SK-N-SH (cell line): ENCODE measurements around the gene MAP4K1. TPM values are rescaled to one million over a fixed set of nuclear protein-coding genes. Genes with fewer than 3 reads are reported as not detected.

Experiments used
- CTCF ChIA-PET: fragments of 300-600, 350-600 bp; formaldehyde crosslinking; extraction: SDS; loops from one replicate; lab custom pipeline; 2021; lab: Yijun Ruan, JAX
- POLR2A ChIA-PET: fragments of 350-600 bp; sonication (Branson Sonifier 250); formaldehyde crosslinking; extraction: SDS; loops from one replicate; lab custom pipeline; 2020; ENCODE audit warnings: antibody characterized with exemption, inconsistent platforms; lab: Yijun Ruan, JAX
- DNase-seq: peaks from one replicate; pipeline ENCODE4 v3.0.0; 2012
- H2AFZ ChIP-seq: fragments of 200-600 bp; sonication (generic); 2 replicates; pipeline ENCODE4 v1.8.1; 2016; ENCODE audit warnings: antibody characterized with exemption, mild to moderate bottlenecking, low read depth
- H3F3A ChIP-seq: fragments of 200-600 bp; sonication (generic); replicated peaks from 2 replicates; pipeline ENCODE3; 2016; ENCODE audit warnings: antibody characterized with exemption, mild to moderate bottlenecking; ENCODE audit not compliant: insufficient read depth
- H3K27ac ChIP-seq, 2 experiments: fragments of 200-500 bp in 1 of 2; fragments of 200-600 bp in 1 of 2; sonication (Bioruptor generic) in 1 of 2; sonication (generic), shearing (Covaris generic) in 1 of 2; 2 replicates each; pipeline versions ENCODE4 v1.5.1 to v1.6.1; 2014 to 2016; ENCODE audit warnings: low read depth in 2 of 2, inconsistent platforms in 1 of 2, low read length in 1 of 2, mild to moderate bottlenecking in 1 of 2, mixed read lengths in 1 of 2
- H3K27me3 ChIP-seq: fragments of 200-600 bp; sonication (generic), shearing (Covaris generic); 2 replicates; pipeline ENCODE4 v1.6.1; 2016; ENCODE audit warnings: mixed run types; ENCODE audit not compliant: insufficient read depth
- H3K36me3 ChIP-seq, 2 experiments: fragments of 200-500 bp in 1 of 2; fragments of 200-600 bp in 1 of 2; sonication (Bioruptor generic) in 1 of 2; sonication (generic) in 1 of 2; replicated peaks in 1 of 2; 2 replicates each; pipeline versions ENCODE3 to v1.5.1; 2014 to 2016; ENCODE audit warnings: low read length in 1 of 2, mild to moderate bottlenecking in 1 of 2; ENCODE audit not compliant: insufficient read depth in 2 of 2, control insufficient read depth in 1 of 2
- H3K4me1 ChIP-seq, 2 experiments: fragments of 200-500 bp in 1 of 2; fragments of 200-600 bp in 1 of 2; sonication (Bioruptor generic) in 1 of 2; sonication (generic), shearing (Covaris generic) in 1 of 2; 2 replicates each; pipeline versions ENCODE4 v1.5.1 to v1.6.1; 2014 to 2016; ENCODE audit warnings: low read depth in 1 of 2, low read length in 1 of 2, mixed run types in 1 of 2; ENCODE audit not compliant: insufficient read depth in 2 of 2, control insufficient read depth in 1 of 2
- H3K4me2 ChIP-seq: fragments of 200-600 bp; sonication (generic), shearing (Covaris generic); 2 replicates; pipeline ENCODE4 v1.6.1; 2017; ENCODE audit warnings: mixed run types
- H3K4me3 ChIP-seq, 2 experiments: fragments of 200-500 bp in 1 of 2; fragments of 200-600 bp in 1 of 2; sonication (Bioruptor generic) in 1 of 2; sonication (generic), shearing (Covaris generic) in 1 of 2; 2 replicates each; pipeline versions ENCODE4 v1.5.1 to v1.8.1; 2014 to 2016; ENCODE audit warnings: low read depth in 2 of 2, inconsistent platforms in 1 of 2, low read length in 1 of 2, mild to moderate bottlenecking in 1 of 2, mixed read lengths in 1 of 2, moderate library complexity in 1 of 2
- H3K79me2 ChIP-seq: fragments of 200-600 bp; sonication (generic); 2 replicates; pipeline ENCODE4 v1.8.1; 2017; ENCODE audit warnings: mild to moderate bottlenecking; ENCODE audit not compliant: insufficient read depth
- H3K9ac ChIP-seq: fragments of 200-600 bp; sonication (generic); 2 replicates; pipeline ENCODE4 v1.6.1; 2017; ENCODE audit warnings: mixed run types
- H3K9me2 ChIP-seq: fragments of 200-600 bp; sonication (generic); 2 replicates; pipeline ENCODE4 v1.6.1; 2017; ENCODE audit warnings: mixed run types
- H3K9me3 ChIP-seq: fragments of 200-600 bp; sonication (generic); 2 replicates; pipeline ENCODE4 v1.6.1; 2017; ENCODE audit warnings: mixed run types, mild to moderate bottlenecking, moderate library complexity
- H4K20me1 ChIP-seq: fragments of 200-600 bp; sonication (generic); 2 replicates; pipeline ENCODE4 v1.6.1; 2017; ENCODE audit warnings: mild to moderate bottlenecking, mixed run types; ENCODE audit not compliant: insufficient read depth
- CHD2 ChIP-seq: fragments of 150-350 bp; IDR thresholded peaks from 2 replicates; pipeline ENCODE4 v1.6.1; 2018; ENCODE audit warnings: low read length; ENCODE audit not compliant: partially characterized antibody
- ELF1 ChIP-seq: IDR thresholded peaks from 2 replicates; pipeline ENCODE4 v1.4.0; 2012
- EP300 ChIP-seq, 2 experiments: IDR thresholded peaks; 2 replicates each; pipeline versions ENCODE4 v1.4.0 to v1.6.1; 2012; ENCODE audit warnings: borderline replicate concordance in 1 of 2, low read depth in 1 of 2, low read length in 1 of 2
- FOXJ3 ChIP-seq: sonication (generic); formaldehyde crosslinking; IDR thresholded peaks from 2 replicates; pipeline ENCODE4 v1.5.1; 2020; ENCODE audit warnings: mild to moderate bottlenecking, missing genetic modification reagents
- MEF2A ChIP-seq: IDR thresholded peaks from 2 replicates; pipeline ENCODE4 v1.4.0; 2012; ENCODE audit warnings: low read depth, borderline replicate concordance
- PBX3 ChIP-seq: IDR thresholded peaks from 2 replicates; pipeline ENCODE4; 2012
- RCOR1 ChIP-seq: fragments of 150-350 bp; IDR thresholded peaks from 2 replicates; pipeline ENCODE4 v1.6.1; 2017; ENCODE audit warnings: antibody characterized with exemption, low read length
- TAF1 ChIP-seq: IDR thresholded peaks from 2 replicates; pipeline ENCODE4 v1.6.1; 2012; ENCODE audit warnings: low read depth, mild to moderate bottlenecking, low read length, moderate library complexity, borderline replicate concordance
- TEAD4 ChIP-seq: IDR thresholded peaks from 2 replicates; pipeline ENCODE4 v1.4.0; 2012; ENCODE audit warnings: mild to moderate bottlenecking, borderline replicate concordance; ENCODE audit not compliant: insufficient read depth
- USF1 ChIP-seq: IDR thresholded peaks from 2 replicates; pipeline ENCODE4 v1.4.0; 2012; ENCODE audit warnings: low read depth, borderline replicate concordance
- USF2 ChIP-seq: fragments of 150-350 bp; IDR thresholded peaks from 2 replicates; pipeline ENCODE4 v1.6.1; 2017; ENCODE audit warnings: antibody characterized with exemption, low read length, low read depth, borderline replicate concordance
- ZBTB33 ChIP-seq: IDR thresholded peaks from 2 replicates; pipeline ENCODE4 v1.4.0; 2012; ENCODE audit warnings: low read depth, borderline replicate concordance
- WGBS: methylation state at CpG from one replicate; pipeline ENCODE4 v1.1.6; 2017; ENCODE audit warnings: low lambda C conversion rate; 5-methylcytosine and 5-hydroxymethylcytosine counted together
- polyA plus RNA-seq, 3 experiments: library from polyadenylated mRNA; depleted of rRNA; stranded (reverse); fragments of >200 nt; gene quantifications; 2 replicates each; pipeline ENCODE4 v1.2.3, GENCODE V29; 2012

The MAP4K1 gene
- polyA plus RNA-seq, 1 of the 3 experiments (the other 2 are of a cell fraction), result 0.31 TPM

- ChIA-PET CTCF (interaction anchor here (1.1 kb wide), 1 partner anchor 25 kb away, joined by 3 read pairs; no protein-coding TSS in a partner anchor), POLR2A (no interaction called here)
- H3K36me3 ChIP-seq, result no peaks in the 10 kb centered on the region
- no peaks in the 10 kb centered on the region for H3K4me1 ChIP-seq
- no peaks in the 10 kb centered on the region for H3K9me3 ChIP-seq
- no peaks in the 10 kb centered on the region for H3K9me2 ChIP-seq
- H3K4me2 ChIP-seq, result no peak overlapping the region
- H3K27ac ChIP-seq, result no peak overlapping the region
- no peak overlapping the region for H3K4me3 ChIP-seq
- no peaks in the 10 kb centered on the region for H3K27me3 ChIP-seq
- WGBS, result 28% methylated on average over 2 of the region's 2 CpGs
- no peaks in the 10 kb centered on the region for H3F3A ChIP-seq
- no peak overlapping the region for H2AFZ ChIP-seq
- TF ChIP-seq ELF1 (no peak), PBX3 (0 out of 2 replicates have a peak, but pooled peaks have one; percentile 7)
- DNase-seq, result no peak
- H4K20me1 ChIP-seq, result no peaks in the 10 kb centered on the region
- H3K9ac ChIP-seq, result no peak overlapping the region
- H3K79me2 ChIP-seq, result no peaks in the 10 kb centered on the region
These were observed 46.1 kb downstream of the MAP4K1 start for GRCh38 chr19:38571682-38572081.

- H3K36me3 ChIP-seq, result no peaks in the 10 kb centered on the region
- H3K9ac ChIP-seq, result no peak overlapping the region
- CTCF ChIA-PET, result interaction anchor here (0.6 kb wide), 1 partner anchor 25 kb away, joined by 3 read pairs; no protein-coding TSS in a partner anchor
- no peak overlapping the region for H3K4me3 ChIP-seq
- H3K4me2 ChIP-seq, result no peak overlapping the region
- POLR2A ChIA-PET, result no interaction called here
- H3K27me3 ChIP-seq, result peaks cover 3% of the 10 kb centered on the region
- no peak for DNase-seq
- no peaks in the 10 kb centered on the region for H3K79me2 ChIP-seq
- no peaks in the 10 kb centered on the region for H3F3A ChIP-seq
- TF ChIP-seq MEF2A (no peak), EP300 (IDR thresholded peaks at IDR 0.05; ENCODE audit: borderline replicate concordance in 1 of 2, low read depth in 1 of 2, low read length in 1 of 2) (no peak), TEAD4 (no peak), PBX3 (no peak), TAF1 (no peak), USF2 (no peak), ZBTB33 (no peak), USF1 (no peak), FOXJ3 (CRISPR knock-in tag) (no peak), CHD2 (no peak), RCOR1 (no peak)
- H3K4me1 ChIP-seq, result no peaks in the 10 kb centered on the region
- no peak overlapping the region for H3K27ac ChIP-seq
- 63% methylated on average over 6 of the region's 6 CpGs for WGBS
- H2AFZ ChIP-seq, result no peak overlapping the region
- no peaks in the 10 kb centered on the region for H3K9me3 ChIP-seq
- H4K20me1 ChIP-seq, result no peaks in the 10 kb centered on the region
- H3K9me2 ChIP-seq, result no peaks in the 10 kb centered on the region
These were observed 48.3 kb downstream of the MAP4K1 start for GRCh38 chr19:38569368-38569983.
